SH-SY5Y (cell line): ENCODE data around the gene RABIF.
A peak's percentile ranks its signal among the peaks of the same experiment; 100 is the strongest.

Experiments used
- GATA2 ChIP-seq: IDR thresholded peaks from 2 replicates; pipeline ENCODE4 v1.6.1; 2011; ENCODE audit warnings: mild to moderate bottlenecking, low read depth, low read length
- GATA3 ChIP-seq: IDR thresholded peaks from 2 replicates; pipeline ENCODE4 v1.6.1; 2011; ENCODE audit warnings: low read depth, mild to moderate bottlenecking, low read length, moderate library complexity

Gene RABIF

DNA sequence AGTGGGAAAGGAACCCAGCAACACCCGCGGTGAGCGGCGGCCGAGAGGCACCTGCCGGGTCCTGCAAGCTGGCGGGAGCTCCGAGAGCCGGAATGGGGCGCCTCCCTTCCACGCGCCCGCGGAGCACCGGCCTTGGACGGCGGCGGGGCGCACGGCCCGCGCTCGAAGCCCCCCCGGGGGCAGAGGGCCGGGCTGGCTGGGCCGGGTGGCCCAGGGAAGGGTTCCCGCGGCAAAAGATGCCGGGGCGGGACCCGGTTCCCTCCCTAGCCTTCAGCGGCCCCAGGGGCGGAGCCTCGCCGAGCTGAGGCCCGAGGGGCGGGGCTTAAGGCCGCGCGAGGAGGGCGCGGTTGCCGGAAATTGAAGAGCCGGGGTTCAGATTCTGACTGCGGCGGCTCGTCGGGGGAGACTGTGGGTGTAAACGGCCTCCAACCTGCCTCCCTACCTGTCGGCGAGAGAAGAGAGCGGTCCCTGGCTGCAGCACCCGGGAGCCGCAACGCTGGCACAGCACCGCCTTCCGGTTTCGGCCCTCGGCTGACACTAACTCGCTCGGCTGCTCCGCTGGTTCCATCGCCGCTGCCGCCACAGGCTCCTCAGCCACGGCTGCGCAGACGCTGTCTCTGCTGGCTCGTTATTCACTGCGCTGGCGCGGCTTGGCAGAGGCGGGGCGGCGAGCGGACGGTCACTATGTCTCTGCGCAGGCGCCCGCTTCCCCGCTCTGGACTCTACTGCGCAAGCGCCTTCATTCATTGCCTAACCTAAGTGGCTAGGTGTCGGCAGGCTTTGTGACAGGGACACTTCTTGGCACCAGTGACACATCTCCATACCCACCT lies at the start of gene RABIF:
Gene RABIF, minus strand, starts transcription at position 619 of the 830 bp plus-strand sequence. Its CDS starts 51 bp downstream, at position 568.
- TF ChIP-seq GATA2 (no peak), GATA3 (no peak)

DNA sequence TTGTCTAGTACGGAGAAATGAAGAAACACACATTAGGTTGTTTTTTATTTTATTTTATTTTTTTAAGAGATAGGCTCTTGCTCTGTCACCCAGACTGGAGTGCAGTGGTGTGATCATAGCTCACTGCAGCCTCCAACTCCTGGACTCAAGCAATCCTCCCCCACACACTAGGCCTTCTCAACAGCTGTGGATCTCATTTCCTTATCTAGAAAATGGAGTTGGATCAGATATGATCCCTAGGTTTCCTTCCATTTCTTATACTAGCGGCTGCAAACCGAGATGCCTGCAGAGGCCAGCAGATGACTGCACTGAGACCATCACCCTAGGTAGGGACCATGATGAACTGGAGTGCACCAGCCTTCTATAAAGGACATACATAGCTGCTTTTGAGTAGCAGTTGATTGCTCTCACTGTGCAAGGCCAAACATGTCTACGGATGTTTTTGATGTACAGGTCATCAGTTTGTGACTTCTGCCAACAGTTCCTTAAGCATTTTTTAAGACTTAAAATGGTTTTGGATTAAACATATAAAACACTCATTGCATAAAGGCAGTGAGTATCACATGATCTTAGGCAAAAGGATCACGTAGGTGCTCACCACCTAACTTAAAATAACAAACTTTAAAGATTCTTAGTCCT lies 49.5 kb upstream of the RABIF start:
- TF ChIP-seq GATA3 (no peak), GATA2 (no peak)

DNA sequence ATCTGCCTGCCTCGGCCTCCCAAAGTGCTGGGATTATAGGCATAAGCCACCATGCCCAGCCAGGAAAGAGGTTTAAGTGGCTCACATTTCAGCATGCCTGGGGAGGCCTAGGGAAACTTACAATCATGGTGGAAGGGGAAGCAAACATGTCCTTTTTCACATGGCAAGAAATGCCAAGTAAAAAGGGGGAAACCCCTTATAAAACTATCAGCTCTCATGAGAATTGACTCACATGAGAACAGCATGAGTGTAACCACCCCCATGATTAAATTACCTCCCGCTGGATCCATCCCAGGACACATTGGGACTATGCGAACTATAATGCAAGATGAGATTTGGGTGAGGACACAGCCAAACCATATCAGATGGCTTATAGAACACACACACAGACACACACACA lies 46.9 kb upstream of the RABIF start:
- TF ChIP-seq GATA3 (no peak), GATA2 (no peak)

DNA sequence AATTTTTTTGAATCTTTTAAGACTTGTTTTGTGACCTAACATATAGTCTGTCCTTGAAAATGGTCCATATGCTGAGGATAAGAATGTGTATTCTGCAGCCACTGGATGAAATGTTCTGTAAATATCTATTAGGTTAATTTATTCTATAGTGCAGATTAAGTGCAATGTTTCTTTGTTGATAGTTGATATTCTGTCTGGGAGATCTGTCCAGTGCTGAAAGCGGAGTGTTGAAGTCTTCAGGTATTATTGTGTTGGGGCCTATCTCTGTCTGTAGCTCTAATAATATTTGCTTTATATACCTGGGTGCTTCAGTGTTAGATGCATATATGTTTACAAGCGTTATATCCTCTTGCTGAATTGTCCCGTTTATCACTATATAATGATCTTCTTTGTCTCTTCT lies 45.8 kb upstream of the RABIF start:
- TF ChIP-seq GATA2 = no peak
- no peak for TF ChIP-seq GATA3

DNA sequence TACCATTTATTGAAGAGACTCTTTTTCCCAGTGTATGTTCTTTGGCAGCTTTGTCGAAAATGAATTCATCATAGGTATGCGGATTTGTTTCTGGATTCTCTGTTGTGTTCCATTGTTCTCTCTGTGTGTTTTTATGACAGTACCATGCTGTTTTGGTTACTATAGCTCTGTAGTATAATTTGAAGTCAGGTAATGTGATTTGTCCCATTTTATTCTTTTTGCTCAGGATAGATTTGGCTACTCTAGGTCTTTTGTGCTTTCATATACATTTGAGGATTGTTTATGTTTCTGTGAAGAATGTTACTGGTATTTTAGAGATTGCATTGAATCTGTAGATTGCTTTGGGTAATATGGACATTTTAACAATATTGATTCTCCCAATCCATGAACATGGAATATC lies 43.5 kb upstream of the RABIF start:
- no peak for TF ChIP-seq GATA3

DNA sequence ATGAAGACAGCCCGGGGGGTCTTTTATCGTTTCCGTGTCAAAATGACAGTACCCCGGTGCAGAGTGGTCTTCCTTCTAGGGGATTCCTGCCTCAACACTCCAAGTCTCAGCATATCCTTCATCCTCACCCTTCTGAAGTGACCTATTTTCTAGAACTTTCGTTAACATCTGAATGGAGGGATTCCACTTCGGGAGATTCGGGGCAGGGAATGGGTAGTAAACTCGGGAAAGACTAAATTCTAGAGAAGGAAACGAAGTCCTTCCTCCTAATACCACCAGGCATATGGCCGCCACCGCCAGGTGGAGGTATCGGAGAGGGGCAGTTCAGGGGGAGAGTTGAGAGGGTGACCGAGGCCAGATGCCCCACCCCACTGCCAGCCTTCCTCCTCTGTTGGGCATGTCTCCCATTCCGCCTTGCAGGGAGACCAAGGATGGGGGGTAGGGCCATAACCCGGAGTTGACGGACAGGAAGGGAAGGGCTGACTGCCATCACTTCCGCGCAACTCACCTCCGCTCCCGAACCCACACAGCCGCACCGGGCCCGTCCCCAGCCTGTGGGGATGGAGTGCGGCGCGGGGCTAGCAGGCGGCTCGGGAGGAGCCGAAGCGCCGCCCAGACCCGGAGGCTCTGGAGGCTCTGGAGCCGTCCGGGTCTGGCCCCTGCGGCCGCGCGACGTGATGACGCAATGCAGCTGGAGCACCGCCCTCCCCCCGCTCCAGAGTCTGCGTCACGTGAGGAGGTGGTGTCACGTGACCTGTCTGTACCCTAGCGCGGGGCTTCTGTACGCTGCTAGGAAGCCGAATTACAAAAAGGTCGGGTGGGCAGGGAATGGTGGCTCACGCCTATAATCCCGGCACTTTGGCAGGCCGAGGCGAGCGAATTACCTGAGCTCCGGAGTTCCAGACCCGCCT lies 37.9 kb upstream of the RABIF start, which contains the start of gene KLHL12:
Gene KLHL12, minus strand, starts transcription at position 654 of the 911 bp plus-strand sequence. CDS start 2,072 bp downstream, outside the sequence.
- TF ChIP-seq GATA2 (peak; percentile 38; the same call in 1 of the 2 replicates), GATA3 (no peak)

DNA sequence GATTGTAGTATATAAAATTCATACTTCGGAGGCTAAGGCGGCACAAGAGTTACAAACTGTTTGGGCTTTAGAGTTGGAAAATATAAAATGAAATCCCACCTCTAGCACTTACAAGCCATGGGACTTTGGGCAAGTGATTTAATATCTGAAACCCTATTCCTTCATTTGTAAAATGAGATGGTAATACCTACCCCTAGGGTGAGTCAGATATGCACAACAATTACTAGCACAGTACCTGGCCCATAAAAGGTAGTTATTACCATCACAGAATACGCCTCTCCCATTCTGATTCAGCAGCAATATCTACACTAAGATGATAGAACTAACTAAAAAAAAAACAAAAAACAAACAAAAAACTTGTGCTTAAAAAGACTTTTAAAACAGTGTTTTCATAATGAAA lies 34.6 kb upstream of the RABIF start:
- TF ChIP-seq GATA3 = no peak

DNA sequence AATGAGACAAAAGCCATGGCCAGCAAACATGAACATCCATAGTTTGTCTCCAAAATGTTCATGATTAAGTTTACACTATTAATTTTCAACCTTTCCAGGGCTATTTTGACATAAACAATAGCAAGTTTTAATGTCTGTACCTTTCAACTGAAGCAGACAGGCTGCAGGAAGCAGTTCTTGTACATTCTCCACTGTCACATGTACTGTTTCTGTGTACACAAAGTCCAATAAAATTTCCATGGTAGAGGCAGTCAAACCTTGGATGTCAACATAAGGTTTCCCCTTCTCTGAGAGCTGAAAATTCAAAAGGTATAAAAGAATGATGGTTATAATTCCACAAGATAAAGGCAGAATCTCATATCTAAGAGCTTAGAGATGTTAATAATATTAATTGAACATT lies 30.7 kb upstream of the RABIF start:
- TF ChIP-seq GATA2 (no peak), GATA3 (no peak)

DNA sequence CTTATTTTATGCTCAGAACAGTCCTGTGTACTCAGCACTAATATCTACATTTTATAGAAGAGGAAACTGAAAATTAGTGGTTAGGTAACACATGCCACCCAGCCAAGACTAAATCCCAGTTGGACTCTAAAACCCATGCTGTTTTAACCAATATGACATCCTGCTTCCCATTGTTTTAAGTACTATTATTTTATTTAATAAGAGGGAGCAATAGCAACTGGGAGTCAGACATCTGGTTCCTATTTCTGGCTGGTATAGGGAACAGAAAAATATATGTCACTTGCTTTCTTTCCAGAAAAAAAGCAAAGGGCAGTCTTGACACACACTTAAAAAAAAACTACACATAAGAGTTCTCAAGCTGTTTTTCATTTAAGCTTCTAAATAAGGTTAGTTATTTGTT lies 26.2 kb upstream of the RABIF start:
- no peak for TF ChIP-seq GATA2
- TF ChIP-seq GATA3 = no peak

DNA sequence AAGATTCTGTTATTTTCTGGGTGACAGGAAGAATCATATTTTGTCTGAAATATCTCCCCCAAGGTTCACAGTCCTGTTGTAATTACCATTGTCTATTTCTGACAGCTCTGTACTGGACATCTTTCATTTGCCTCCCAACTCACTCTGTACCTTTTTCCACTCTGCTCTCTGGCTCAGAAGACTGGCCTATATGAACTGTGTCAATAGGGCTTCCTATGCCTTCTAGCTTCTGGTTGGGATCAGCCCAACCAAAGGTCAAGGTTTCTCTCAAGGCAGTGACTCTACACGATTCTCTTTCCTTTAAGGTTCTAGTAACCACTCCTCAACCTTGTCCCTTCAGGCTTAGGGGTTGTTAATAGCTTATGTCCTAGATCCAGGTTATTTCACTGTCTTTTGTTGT lies 20.5 kb upstream of the RABIF start:
- TF ChIP-seq GATA2 (no peak), GATA3 (no peak)

DNA sequence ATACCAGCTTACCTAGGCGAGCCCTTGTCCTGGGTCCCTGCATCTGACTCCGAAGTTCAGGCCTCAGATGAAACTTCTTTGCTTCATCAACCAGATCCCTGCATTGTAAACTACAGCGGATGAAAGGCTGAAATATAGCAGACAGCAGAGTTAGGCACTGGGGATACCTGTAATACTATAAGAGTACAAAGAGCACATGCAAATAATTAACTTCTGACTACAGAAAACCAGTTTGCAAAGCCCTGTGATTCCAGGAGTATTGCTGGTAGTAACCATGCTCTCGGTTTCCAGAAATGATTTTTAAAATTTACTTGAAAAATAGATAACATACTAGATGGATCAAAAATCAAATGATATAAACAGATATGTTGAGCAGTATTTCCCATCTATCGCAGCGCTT lies 20.0 kb upstream of the RABIF start:
- no peak for TF ChIP-seq GATA3
- no peak for TF ChIP-seq GATA2

DNA sequence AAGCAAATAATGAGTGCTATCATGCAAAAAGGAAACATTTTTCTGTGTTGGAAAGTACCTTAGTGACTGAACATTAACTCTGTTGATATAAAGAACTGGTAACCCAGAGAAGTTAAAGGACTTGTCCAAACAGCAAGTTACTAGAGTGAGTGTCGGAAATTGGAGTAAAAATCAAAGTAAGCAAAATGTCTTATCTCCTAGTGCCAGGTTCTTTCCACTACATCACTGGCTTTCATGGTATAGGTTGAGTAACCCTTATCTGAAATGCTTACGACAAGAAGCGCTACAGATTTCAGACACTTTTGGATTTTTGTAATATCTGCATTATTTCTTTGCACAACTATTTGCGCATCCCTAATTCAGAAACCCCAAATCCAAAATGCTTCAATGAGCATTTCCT lies 16.4 kb upstream of the RABIF start:
- TF ChIP-seq GATA2 (no peak), GATA3 (no peak)

DNA sequence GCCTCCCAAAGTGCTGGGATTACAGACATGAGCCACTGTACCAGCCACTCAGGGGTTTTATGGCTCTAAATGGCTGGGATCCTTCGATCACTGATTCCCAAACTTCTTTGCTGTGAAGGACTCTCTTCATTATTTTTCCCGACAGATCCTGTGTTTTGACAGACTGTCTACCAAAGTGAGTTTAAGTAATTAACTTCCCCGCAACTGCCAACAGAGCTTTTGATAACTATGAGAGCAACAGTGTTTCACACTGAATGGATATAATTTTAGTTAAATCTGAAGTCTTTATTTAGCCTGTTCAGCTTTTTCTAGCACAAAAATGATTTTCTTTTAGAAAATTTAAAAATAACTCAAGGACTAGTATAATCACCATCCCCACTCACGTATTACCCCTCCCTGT lies 12.6 kb upstream of the RABIF start:
- no peak for TF ChIP-seq GATA2
- TF ChIP-seq GATA3 = no peak

DNA sequence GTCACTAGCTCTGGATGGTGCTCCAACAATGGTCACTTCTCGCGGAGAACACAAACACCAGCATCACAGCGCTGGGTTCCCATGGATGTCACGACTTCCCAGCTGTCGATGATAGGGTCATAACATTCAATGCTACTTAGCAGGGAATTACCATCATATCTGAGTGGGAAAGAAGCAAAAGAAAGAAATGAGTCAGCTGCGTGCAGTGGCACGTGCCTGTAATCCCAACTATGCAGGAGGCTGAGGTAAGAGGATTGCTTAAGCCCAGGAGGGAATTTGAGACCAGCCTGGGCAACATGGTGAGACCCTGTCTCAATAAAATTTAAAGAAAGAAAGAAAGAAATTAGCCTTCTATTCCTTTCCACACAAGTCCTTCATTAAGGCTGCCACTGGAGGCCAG lies 3.6 kb upstream of the RABIF start:
- TF ChIP-seq GATA3 (no peak), GATA2 (no peak)
